Neural progenitor cell (in vitro differentiated cells): ENCODE measurements around the gene CLNK. TPM values are rescaled to one million over a fixed set of nuclear protein-coding genes. Genes with fewer than 3 reads are reported as not detected.

Experiments used
- DNase-seq: peaks from one replicate; pipeline ENCODE4 v3.0.0-alpha.2; 2016; ENCODE audit warnings: low spot score
- H2AFZ ChIP-seq: fragments of 200-600 bp; sonication (generic); replicated peaks from 2 replicates; pipeline ENCODE4 v1.6.1; 2016; ENCODE audit warnings: antibody characterized with exemption
- H3F3A ChIP-seq: fragments of 200-600 bp; sonication (generic); 2 replicates; pipeline ENCODE4 v1.6.1; 2016; ENCODE audit warnings: antibody characterized with exemption, low read depth
- H3K27ac ChIP-seq: fragments of 200-600 bp; sonication (generic); 2 replicates; pipeline ENCODE4 v1.5.1; 2016; ENCODE audit warnings: mild to moderate bottlenecking
- H3K27me3 ChIP-seq: fragments of 200-600 bp; sonication (generic); 2 replicates; pipeline ENCODE4 v1.6.1; 2016; ENCODE audit warnings: mild to moderate bottlenecking, moderate library complexity
- H3K36me3 ChIP-seq: fragments of 200-600 bp; sonication (generic); 2 replicates; pipeline ENCODE4 v1.5.1; 2016
- H3K4me1 ChIP-seq: fragments of 200-600 bp; sonication (generic); 2 replicates; pipeline ENCODE4 v1.6.1; 2016; ENCODE audit warnings: mixed run types
- H3K4me2 ChIP-seq: fragments of 200-600 bp; sonication (generic); 2 replicates; pipeline ENCODE4 v1.6.1; 2016
- H3K4me3 ChIP-seq: fragments of 200-600 bp; sonication (generic); 2 replicates; pipeline ENCODE4 v1.5.1; 2016
- H3K79me2 ChIP-seq: fragments of 200-600 bp; sonication (generic); 2 replicates; pipeline ENCODE4 v1.6.1; 2016; ENCODE audit warnings: low read depth
- H3K9ac ChIP-seq: fragments of 200-600 bp; sonication (generic); 2 replicates; pipeline ENCODE4 v1.6.1; 2016
- H3K9me3 ChIP-seq: fragments of 200-600 bp; sonication (generic); 2 replicates; pipeline ENCODE4 v1.5.1; 2016; ENCODE audit warnings: low read depth
- H4K20me1 ChIP-seq: fragments of 200-600 bp; sonication (generic); 2 replicates; pipeline ENCODE4 v1.6.1; 2016; ENCODE audit warnings: low read depth
- H3K27ac Mint-ChIP-seq: 3 replicates; pipeline ENCODE4 v1.8.0; 2021; ENCODE audit warnings: mixed read lengths
- H3K27me3 Mint-ChIP-seq: 2 replicates; pipeline ENCODE4 v1.8.0; 2022; ENCODE audit warnings: low read depth, mild to moderate bottlenecking, inconsistent platforms, moderate library complexity, mixed read lengths; ENCODE audit not compliant: insufficient read depth
- H3K36me3 Mint-ChIP-seq: 3 replicates; pipeline ENCODE4 v1.8.0; 2021; ENCODE audit warnings: mixed read lengths
- H3K4me1 Mint-ChIP-seq: 3 replicates; pipeline ENCODE4 v1.8.0; 2021; ENCODE audit warnings: mixed read lengths
- H3K4me3 Mint-ChIP-seq: 3 replicates; pipeline ENCODE4 v1.8.0; 2021; ENCODE audit warnings: mild to moderate bottlenecking, moderate library complexity, mixed read lengths
- H3K9me3 Mint-ChIP-seq: 3 replicates; pipeline ENCODE4 v1.8.0; 2020; ENCODE audit warnings: mixed read lengths
- EZH2 ChIP-seq: fragments of 200-600 bp; sonication (generic); IDR thresholded peaks from 2 replicates; pipeline ENCODE4 v1.6.1; 2017; ENCODE audit warnings: antibody characterized with exemption, mild to moderate bottlenecking, moderate library complexity
- EZH2phosphoT487 ChIP-seq: fragments of 200-600 bp; sonication (generic); IDR thresholded peaks from 2 replicates; pipeline ENCODE4 v1.6.1; 2017; ENCODE audit warnings: antibody characterized with exemption
- total RNA-seq: library from RNA; depleted of rRNA; stranded (reverse); fragments of >200 nt; gene quantifications from 2 replicates; pipeline ENCODE4 v1.2.3, GENCODE V29; 2015; ENCODE audit warnings: low replicate concordance
- TF ChIP-seq, protein P1 (sequence below): fragments of 200-600 bp; sonication (generic); IDR thresholded peaks from 2 replicates; pipeline ENCODE4 v1.5.1; 2017; ENCODE audit warnings: antibody characterized with exemption, mild to moderate bottlenecking

Gene CLNK
- total RNA-seq, 1 donor from 2014 or later: not detected

DNA sequence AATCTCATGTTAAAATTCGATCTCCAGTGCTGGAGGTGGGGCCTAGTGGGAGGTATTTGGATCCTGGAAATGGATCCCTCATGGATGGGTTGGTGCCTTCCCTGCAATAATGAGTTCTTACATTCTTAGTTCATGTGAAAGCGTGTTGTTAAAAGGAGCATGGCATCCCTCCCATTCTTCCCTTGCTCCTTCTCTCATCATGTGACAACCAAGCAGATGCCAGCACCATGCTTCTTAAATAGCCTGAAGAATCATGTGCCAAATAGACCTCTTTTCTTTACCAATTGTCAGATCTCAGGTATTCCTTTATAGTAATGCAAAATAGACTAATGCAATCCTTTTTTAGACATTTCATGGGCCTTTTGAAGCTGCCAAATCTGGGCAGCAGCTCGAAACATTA is 29.0 kb upstream of the CLNK start:
- TF ChIP-seq EZH2phosphoT487: no peak
- no peak for TF ChIP-seq EZH2
- TF ChIP-seq, protein P1, sequence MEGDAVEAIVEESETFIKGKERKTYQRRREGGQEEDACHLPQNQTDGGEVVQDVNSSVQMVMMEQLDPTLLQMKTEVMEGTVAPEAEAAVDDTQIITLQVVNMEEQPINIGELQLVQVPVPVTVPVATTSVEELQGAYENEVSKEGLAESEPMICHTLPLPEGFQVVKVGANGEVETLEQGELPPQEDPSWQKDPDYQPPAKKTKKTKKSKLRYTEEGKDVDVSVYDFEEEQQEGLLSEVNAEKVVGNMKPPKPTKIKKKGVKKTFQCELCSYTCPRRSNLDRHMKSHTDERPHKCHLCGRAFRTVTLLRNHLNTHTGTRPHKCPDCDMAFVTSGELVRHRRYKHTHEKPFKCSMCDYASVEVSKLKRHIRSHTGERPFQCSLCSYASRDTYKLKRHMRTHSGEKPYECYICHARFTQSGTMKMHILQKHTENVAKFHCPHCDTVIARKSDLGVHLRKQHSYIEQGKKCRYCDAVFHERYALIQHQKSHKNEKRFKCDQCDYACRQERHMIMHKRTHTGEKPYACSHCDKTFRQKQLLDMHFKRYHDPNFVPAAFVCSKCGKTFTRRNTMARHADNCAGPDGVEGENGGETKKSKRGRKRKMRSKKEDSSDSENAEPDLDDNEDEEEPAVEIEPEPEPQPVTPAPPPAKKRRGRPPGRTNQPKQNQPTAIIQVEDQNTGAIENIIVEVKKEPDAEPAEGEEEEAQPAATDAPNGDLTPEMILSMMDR: no peak
- Histone ChIP-seq H3K27me3 (no peaks in the 10 kb centered on the region), H3K27ac (no peak overlapping the region), H4K20me1 (no peaks in the 10 kb centered on the region), H3K9me3 (no peaks in the 10 kb centered on the region), H3K4me3 (no peak overlapping the region), H2AFZ (no peak overlapping the region), H3K79me2 (no peaks in the 10 kb centered on the region), H3K4me2 (no peak overlapping the region), H3F3A (no peaks in the 10 kb centered on the region), H3K36me3 (no peaks in the 10 kb centered on the region), H3K9ac (no peak overlapping the region), H3K4me1 (peaks cover 4% of the 10 kb centered on the region)
- Mint-ChIP-seq H3K36me3 (peaks cover 3% of the 10 kb centered on the region), H3K4me1 (no peaks in the 10 kb centered on the region), H3K9me3 (peaks cover 8% of the 10 kb centered on the region), H3K4me3 (no peak overlapping the region), H3K27ac (no peak overlapping the region), H3K27me3 (no peaks in the 10 kb centered on the region)
- no peak for DNase-seq

DNA sequence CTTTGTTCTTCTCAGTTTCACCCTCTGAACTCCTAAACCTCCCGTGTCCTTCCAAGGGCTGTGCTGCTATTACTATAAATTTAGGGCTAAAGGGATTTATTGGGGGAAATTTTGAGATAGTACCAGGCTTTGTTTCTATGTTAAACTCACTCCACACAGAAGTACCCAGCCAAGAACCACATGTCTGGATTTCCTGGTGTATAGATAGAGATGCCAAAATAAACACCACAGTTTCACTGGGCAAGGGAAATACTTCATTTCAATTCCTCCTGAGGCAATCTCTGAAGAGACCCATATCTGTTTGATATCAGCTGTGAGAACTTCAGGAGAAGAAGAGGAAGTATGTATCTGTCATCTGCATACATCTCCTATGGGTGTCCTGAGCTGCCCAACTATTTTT is 21.7 kb upstream of the CLNK start:
- no peaks in the 10 kb centered on the region for H3K27me3 ChIP-seq
- no peaks in the 10 kb centered on the region for H3K9me3 Mint-ChIP-seq
- no peaks in the 10 kb centered on the region for H3K4me1 Mint-ChIP-seq
- DNase-seq: no peak
- H3K27ac Mint-ChIP-seq: no peak overlapping the region
- no peaks in the 10 kb centered on the region for H4K20me1 ChIP-seq
- H3K4me1 ChIP-seq: no peaks in the 10 kb centered on the region
- no peak overlapping the region for H3K9ac ChIP-seq
- H2AFZ ChIP-seq: no peak overlapping the region
- no peaks in the 10 kb centered on the region for H3K27me3 Mint-ChIP-seq
- H3K36me3 ChIP-seq: no peaks in the 10 kb centered on the region
- H3F3A ChIP-seq: no peaks in the 10 kb centered on the region
- H3K27ac ChIP-seq: no peak overlapping the region
- H3K4me3 ChIP-seq: no peak overlapping the region
- H3K79me2 ChIP-seq: no peaks in the 10 kb centered on the region
- H3K4me3 Mint-ChIP-seq: no peak overlapping the region
- H3K4me2 ChIP-seq: no peak overlapping the region
- H3K9me3 ChIP-seq: no peaks in the 10 kb centered on the region
- H3K36me3 Mint-ChIP-seq: no peaks in the 10 kb centered on the region
- TF ChIP-seq, protein P1: no peak
- TF ChIP-seq EZH2phosphoT487: no peak
- no peak for TF ChIP-seq EZH2

DNA sequence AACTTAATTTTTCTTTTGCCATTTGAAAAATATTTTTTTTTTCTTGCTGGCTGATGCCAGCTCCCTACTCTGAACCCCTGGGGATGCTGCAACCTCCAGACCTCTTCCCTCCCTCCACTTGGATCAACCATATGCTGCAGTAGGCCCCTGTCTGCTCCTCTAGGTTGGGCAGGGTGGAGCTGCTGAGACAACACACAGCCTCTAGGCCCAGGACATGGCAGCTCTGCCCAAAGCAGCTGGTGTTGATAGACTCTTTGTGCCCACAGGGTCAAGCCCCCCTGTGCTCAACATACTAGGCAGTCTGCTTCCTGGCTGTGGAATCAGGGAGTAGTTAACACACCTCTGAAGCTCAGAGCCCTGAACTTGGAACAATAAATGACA is 19.9 kb upstream of the CLNK start:
- Histone ChIP-seq H3K27me3 (no peaks in the 10 kb centered on the region), H3F3A (no peaks in the 10 kb centered on the region), H3K36me3 (no peaks in the 10 kb centered on the region), H3K9me3 (no peaks in the 10 kb centered on the region), H2AFZ (no peak overlapping the region), H3K27ac (no peak overlapping the region), H3K9ac (no peak overlapping the region), H3K4me3 (no peak overlapping the region), H3K4me1 (no peaks in the 10 kb centered on the region), H3K4me2 (no peak overlapping the region), H4K20me1 (no peaks in the 10 kb centered on the region), H3K79me2 (no peaks in the 10 kb centered on the region)
- no peaks in the 10 kb centered on the region for H3K4me1 Mint-ChIP-seq
- DNase-seq: no peak
- no peaks in the 10 kb centered on the region for H3K36me3 Mint-ChIP-seq
- H3K27ac Mint-ChIP-seq: no peak overlapping the region
- TF ChIP-seq EZH2phosphoT487: no peak
- TF ChIP-seq, protein P1: no peak
- no peak for TF ChIP-seq EZH2
- H3K9me3 Mint-ChIP-seq: no peaks in the 10 kb centered on the region
- H3K27me3 Mint-ChIP-seq: no peaks in the 10 kb centered on the region
- no peak overlapping the region for H3K4me3 Mint-ChIP-seq
